Smooth muscle cell of the brain vasculature (primary cell): Measurements from ENCODE around the gene BSX.
A peak's percentile ranks its signal among the peaks of the same experiment; 100 is the strongest.

ENCODE experiments used
- DNase-seq: peaks from one replicate; pipeline ENCODE4 v3.0.0-alpha.2; 2012; ENCODE audit warnings: low read depth, low spot score

The BSX gene

GRCh38 chr11:122981388-122982264 is at the start of gene BSX:
Gene BSX (minus strand): TSS chr11:122981834. CDS start chr11:122981671, 163 bp downstream.
- peak; percentile 3 for DNase-seq

- DNase-seq: no peak
Observed at GRCh38 chr11:123030517-123030916, 48.9 kb upstream of the BSX start.

GRCh38 chr11:123020968-123021367 is 39.3 kb upstream of the BSX start:
- no peak for DNase-seq

GRCh38 chr11:123018702-123019101 is 37.1 kb upstream of the BSX start:
- no peak for DNase-seq

GRCh38 chr11:123011510-123011909 is 29.9 kb upstream of the BSX start:
- no peak for DNase-seq

GRCh38 chr11:123006860-123007542 is 25.4 kb upstream of the BSX start:
- no peak for DNase-seq

GRCh38 chr11:123000721-123001120 is 19.1 kb upstream of the BSX start:
- no peak for DNase-seq

GRCh38 chr11:122998727-122999366 is 17.2 kb upstream of the BSX start:
- no peak for DNase-seq

GRCh38 chr11:122995526-122995925 is 13.9 kb upstream of the BSX start:
- DNase-seq: no peak

- DNase-seq: no peak
Observed at GRCh38 chr11:122984186-122985011, 2.8 kb upstream of the BSX start.

GRCh38 chr11:122983438-122984185 is 2.0 kb upstream of the BSX start:
- no peak for DNase-seq

- DNase-seq: no peak
Observed at GRCh38 chr11:122979815-122980595, 1.6 kb downstream of the BSX start.

GRCh38 chr11:122979103-122979814 is 2.4 kb downstream of the BSX start:
- no peak for DNase-seq

GRCh38 chr11:122978299-122978620 is 3.4 kb downstream of the BSX start:
- DNase-seq: no peak

GRCh38 chr11:122977470-122978298 is 4.0 kb downstream of the BSX start:
- no peak for DNase-seq

- no peak for DNase-seq
Observed at GRCh38 chr11:122976734-122977469, 4.7 kb downstream of the BSX start.

GRCh38 chr11:122976061-122976733 is 5.4 kb downstream of the BSX start:
- no peak for DNase-seq
